ENCODE data around the gene SCN7A. TPM values are rescaled to one million over a fixed set of nuclear protein-coding genes. Genes with fewer than 3 reads are reported as not detected.
"Not testable (repeated sequence)": the region's sequence is repeated elsewhere in the genome, so short reads cannot be mapped to it uniquely, and the experiment has no call there.

SCN7A gene
- total RNA-seq, 1 donor from 2014 or later: 2.8 TPM

GRCh38 chr2:166410828-166411472 lies 83.1 kb downstream of the SCN7A start:
- Mint-ChIP-seq H3K27me3 (no peaks in the 10 kb centered on the region), H3K27ac (no peak overlapping the region)

GRCh38 chr2:166407746-166408145 lies 86.3 kb downstream of the SCN7A start:
- not testable (repeated sequence) for H3K36me3 Mint-ChIP-seq; H3K27me3 Mint-ChIP-seq; H3K9me3 Mint-ChIP-seq; H3K4me1 Mint-ChIP-seq (ENCODE audit: unreplicated experiment); DNase-seq (ENCODE audit: extremely low spot score, unreplicated experiment); H3K27ac Mint-ChIP-seq; H3K4me3 Mint-ChIP-seq

More at GRCh38 chr2:166410828-166411472, 83.1 kb downstream of the SCN7A start:
- DNase-seq (ENCODE audit: extremely low spot score, unreplicated experiment): no peak
- no peak for TF ChIP-seq CTCF (conservative IDR thresholded peaks at IDR 0.05)
- Mint-ChIP-seq H3K4me1 (ENCODE audit: unreplicated experiment) (no peaks in the 10 kb centered on the region), H3K36me3 (no peaks in the 10 kb centered on the region), H3K9me3 (no peaks in the 10 kb centered on the region), H3K4me3 (no peak overlapping the region)

- no peak overlapping the region for H3K27ac Mint-ChIP-seq
- TF ChIP-seq CTCF (conservative IDR thresholded peaks at IDR 0.05): no peak
- DNase-seq (ENCODE audit: extremely low spot score, unreplicated experiment): no peak
- no peaks in the 10 kb centered on the region for H3K36me3 Mint-ChIP-seq
- H3K27me3 Mint-ChIP-seq: no peaks in the 10 kb centered on the region
- no peaks in the 10 kb centered on the region for H3K4me1 Mint-ChIP-seq (ENCODE audit: unreplicated experiment)
- H3K9me3 Mint-ChIP-seq: no peaks in the 10 kb centered on the region
- H3K4me3 Mint-ChIP-seq: no peak overlapping the region
Measured at GRCh38 chr2:166406374-166406773, 87.7 kb downstream of the SCN7A start.

- Mint-ChIP-seq H3K4me3 (no peak overlapping the region), H3K4me1 (ENCODE audit: unreplicated experiment) (no peaks in the 10 kb centered on the region), H3K36me3 (no peaks in the 10 kb centered on the region), H3K9me3 (no peaks in the 10 kb centered on the region), H3K27me3 (no peaks in the 10 kb centered on the region), H3K27ac (no peak overlapping the region)
- TF ChIP-seq CTCF (conservative IDR thresholded peaks at IDR 0.05): no peak
- no peak for DNase-seq (ENCODE audit: extremely low spot score, unreplicated experiment)
Measured at GRCh38 chr2:166405569-166405926, 88.5 kb downstream of the SCN7A start.

GRCh38 chr2:166404831-166405568 lies 89.0 kb downstream of the SCN7A start:
- Mint-ChIP-seq H3K4me3 (no peak overlapping the region), H3K27ac (no peak overlapping the region), H3K4me1 (ENCODE audit: unreplicated experiment) (no peaks in the 10 kb centered on the region), H3K27me3 (no peaks in the 10 kb centered on the region), H3K36me3 (no peaks in the 10 kb centered on the region), H3K9me3 (no peaks in the 10 kb centered on the region)
- no peak for TF ChIP-seq CTCF (conservative IDR thresholded peaks at IDR 0.05)
- no peak for DNase-seq (ENCODE audit: extremely low spot score, unreplicated experiment)

- no peak overlapping the region for H3K4me3 Mint-ChIP-seq
- no peaks in the 10 kb centered on the region for H3K4me1 Mint-ChIP-seq (ENCODE audit: unreplicated experiment)
- H3K27me3 Mint-ChIP-seq: no peaks in the 10 kb centered on the region
- TF ChIP-seq CTCF (conservative IDR thresholded peaks at IDR 0.05): no peak
- H3K9me3 Mint-ChIP-seq: no peaks in the 10 kb centered on the region
- no peaks in the 10 kb centered on the region for H3K36me3 Mint-ChIP-seq
- no peak for DNase-seq (ENCODE audit: extremely low spot score, unreplicated experiment)
- no peak overlapping the region for H3K27ac Mint-ChIP-seq
Measured at GRCh38 chr2:166394245-166394644, 99.8 kb downstream of the SCN7A start.
